Measurements from ENCODE around the gene ADCY4. TPM values are rescaled to one million over a fixed set of nuclear protein-coding genes. Genes with fewer than 3 reads are reported as not detected.
A peak's percentile ranks its signal among the peaks of the same experiment; 100 is the strongest.

ADCY4 gene
- total RNA-seq, 4 donors from 2014 or later = 9.7 to 144 (median 45.6) TPM

GRCh38 chr14:24315243-24315806 lies 19.5 kb downstream of the ADCY4 start:
- no peak for ATAC-seq (ENCODE audit: low FRiP score)
- no peak for DNase-seq (ENCODE audit: low spot score)
- TF ChIP-seq, protein P1, sequence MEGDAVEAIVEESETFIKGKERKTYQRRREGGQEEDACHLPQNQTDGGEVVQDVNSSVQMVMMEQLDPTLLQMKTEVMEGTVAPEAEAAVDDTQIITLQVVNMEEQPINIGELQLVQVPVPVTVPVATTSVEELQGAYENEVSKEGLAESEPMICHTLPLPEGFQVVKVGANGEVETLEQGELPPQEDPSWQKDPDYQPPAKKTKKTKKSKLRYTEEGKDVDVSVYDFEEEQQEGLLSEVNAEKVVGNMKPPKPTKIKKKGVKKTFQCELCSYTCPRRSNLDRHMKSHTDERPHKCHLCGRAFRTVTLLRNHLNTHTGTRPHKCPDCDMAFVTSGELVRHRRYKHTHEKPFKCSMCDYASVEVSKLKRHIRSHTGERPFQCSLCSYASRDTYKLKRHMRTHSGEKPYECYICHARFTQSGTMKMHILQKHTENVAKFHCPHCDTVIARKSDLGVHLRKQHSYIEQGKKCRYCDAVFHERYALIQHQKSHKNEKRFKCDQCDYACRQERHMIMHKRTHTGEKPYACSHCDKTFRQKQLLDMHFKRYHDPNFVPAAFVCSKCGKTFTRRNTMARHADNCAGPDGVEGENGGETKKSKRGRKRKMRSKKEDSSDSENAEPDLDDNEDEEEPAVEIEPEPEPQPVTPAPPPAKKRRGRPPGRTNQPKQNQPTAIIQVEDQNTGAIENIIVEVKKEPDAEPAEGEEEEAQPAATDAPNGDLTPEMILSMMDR (IDR thresholded peaks at IDR 0.05) = no peak

DNA sequence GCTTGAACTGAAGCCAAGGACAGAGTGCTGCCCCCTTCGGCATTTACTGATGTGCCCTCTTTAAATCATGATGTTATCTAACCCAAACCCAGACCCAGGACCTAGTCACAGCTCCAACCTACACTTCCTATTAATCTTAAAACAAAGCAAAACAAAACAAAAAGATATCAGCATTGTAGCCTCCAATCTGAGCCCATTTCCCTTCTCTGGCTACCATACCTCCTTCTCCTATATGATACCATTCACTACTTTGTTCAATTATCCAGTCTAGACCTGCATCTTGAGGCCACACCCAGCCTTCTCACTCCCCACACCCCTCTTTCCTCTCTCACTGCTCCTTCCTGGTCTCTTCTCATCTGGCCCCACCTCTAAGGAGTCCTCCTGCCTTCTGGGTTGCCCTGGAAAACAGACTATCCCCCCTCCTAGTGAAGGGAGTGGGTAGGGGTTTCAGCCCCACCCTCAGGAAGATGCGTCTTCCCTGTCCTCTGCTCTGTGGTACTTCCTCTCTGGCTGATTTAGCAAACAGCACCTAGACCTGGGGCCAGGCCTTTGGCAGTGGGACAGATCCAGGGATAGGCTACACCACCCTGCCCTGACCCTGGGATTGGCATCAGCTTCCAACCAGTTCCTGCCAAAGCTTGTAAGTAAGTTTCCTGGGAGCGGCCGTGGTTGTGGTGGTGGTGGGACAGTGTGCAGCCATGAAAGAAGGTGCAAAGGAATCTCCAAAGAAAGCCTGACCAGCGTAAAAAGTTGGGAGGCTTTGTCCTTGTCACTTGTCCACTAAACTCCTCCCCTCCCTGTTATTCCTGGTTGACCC lies 20.3 kb downstream of the ADCY4 start:
- no peak for ATAC-seq (ENCODE audit: low FRiP score)
- no peak for DNase-seq (ENCODE audit: low spot score)
- TF ChIP-seq, protein P1 (IDR thresholded peaks at IDR 0.05) = no peak

DNA sequence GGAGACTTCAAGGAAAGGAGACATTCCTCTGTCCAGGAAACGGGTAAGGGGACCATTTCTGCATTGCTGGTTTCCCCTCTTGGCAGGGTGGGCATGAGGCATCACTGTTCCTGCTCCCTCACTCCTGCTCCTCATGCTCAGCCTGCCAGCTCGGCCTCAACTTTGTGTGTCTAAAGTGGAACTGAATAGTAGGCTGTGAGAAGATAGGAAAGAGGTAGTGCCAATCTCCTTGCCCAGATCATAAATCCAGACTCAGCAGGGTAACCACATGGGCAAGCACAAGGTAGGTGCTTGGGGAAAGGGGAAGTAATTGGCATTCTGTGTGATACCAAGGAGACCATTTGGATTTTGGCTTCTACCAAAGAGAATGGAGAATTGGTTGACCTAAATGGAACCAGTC lies 21.0 kb downstream of the ADCY4 start:
- ATAC-seq (ENCODE audit: low FRiP score) (no peak), DNase-seq (ENCODE audit: low spot score) (no peak)
- TF ChIP-seq, protein P1 (IDR thresholded peaks at IDR 0.05) = no peak

- TF ChIP-seq, protein P1 (IDR thresholded peaks at IDR 0.05) = no peak
- DNase-seq (ENCODE audit: low spot score) (no peak), ATAC-seq (ENCODE audit: low FRiP score) (no peak)
Measured at GRCh38 chr14:24312736-24313507, 21.9 kb downstream of the ADCY4 start.

DNA sequence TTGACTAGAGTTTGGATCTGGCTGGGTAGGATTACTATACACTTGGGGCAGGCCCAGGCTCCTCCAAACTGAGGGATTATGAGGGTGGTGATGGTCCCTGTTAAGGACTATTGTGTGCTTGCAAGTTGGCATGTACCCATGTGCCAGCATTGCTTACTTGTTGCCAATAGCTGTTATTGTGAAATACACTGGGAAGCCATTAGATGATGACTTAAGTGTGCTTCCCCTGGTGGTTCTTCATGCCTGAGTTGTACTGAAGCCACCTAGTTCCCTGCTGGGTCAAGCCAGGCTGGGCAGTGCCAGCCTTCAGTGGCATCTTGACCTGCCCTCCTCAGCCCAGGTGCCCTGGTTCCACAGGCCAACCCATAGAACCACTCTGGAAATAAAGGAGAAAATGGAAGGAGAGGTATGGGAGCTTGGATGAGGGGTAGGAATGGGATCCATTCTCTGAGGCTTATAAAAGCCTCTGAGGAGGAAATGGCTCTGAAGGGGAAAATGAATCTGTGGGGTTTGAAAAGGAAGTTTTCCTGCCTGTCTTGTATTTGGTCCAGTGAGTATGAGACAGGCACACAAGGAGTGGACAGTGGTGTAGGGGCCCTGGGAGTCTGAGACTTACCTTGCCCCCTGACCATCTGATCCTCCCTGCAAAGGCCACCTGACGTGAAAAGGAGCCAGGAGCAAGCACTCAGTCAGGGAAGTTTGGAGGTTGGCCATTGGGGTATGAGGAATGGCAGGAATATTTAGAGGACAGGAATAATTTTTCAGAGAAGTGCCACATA lies 22.8 kb downstream of the ADCY4 start:
- TF ChIP-seq, protein P1 (IDR thresholded peaks at IDR 0.05) = no peak
- ATAC-seq (ENCODE audit: low FRiP score) = no peak

GRCh38 chr14:24310646-24311604 lies 23.9 kb downstream of the ADCY4 start, which contains the start of gene LTB4R:
LTB4R (plus strand) TSS chr14:24311502; CDS start chr14:24315652, 4,150 bp downstream.
- no peak for DNase-seq (ENCODE audit: low spot score)
- ATAC-seq (ENCODE audit: low FRiP score) = peak; percentile 66
- TF ChIP-seq, protein P1 (IDR thresholded peaks at IDR 0.05) = no peak

More for the DNA sequence above, 22.8 kb downstream of the ADCY4 start:
- no peak for DNase-seq (ENCODE audit: low spot score)
